Measurements from ENCODE around the gene FAM20C.
"Not testable (repeated sequence)": the region's sequence is repeated elsewhere in the genome, so short reads cannot be mapped to it uniquely, and the experiment has no call there.

FAM20C gene

DNA sequence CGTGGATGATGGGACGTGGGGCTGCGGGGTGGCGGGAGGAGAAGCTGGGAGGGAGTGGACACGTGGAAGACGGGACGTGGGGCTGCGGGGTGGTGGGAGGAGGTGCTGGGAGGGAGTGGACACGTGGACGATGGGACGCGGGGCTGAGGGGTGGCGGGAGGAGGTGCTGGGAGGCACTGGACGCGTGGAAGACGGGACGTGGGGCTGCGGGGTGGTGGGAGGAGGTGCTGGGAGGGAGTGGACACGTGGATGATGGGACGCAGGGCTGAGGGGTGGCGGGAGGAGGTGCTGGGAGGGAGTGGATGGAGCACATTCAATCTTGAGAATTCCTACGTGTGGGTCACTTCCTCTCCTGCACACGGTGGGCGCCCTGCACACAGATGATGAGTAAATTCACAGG is 104.8 kb downstream of the FAM20C start:
- DNase-seq: not testable (repeated sequence)

DNA sequence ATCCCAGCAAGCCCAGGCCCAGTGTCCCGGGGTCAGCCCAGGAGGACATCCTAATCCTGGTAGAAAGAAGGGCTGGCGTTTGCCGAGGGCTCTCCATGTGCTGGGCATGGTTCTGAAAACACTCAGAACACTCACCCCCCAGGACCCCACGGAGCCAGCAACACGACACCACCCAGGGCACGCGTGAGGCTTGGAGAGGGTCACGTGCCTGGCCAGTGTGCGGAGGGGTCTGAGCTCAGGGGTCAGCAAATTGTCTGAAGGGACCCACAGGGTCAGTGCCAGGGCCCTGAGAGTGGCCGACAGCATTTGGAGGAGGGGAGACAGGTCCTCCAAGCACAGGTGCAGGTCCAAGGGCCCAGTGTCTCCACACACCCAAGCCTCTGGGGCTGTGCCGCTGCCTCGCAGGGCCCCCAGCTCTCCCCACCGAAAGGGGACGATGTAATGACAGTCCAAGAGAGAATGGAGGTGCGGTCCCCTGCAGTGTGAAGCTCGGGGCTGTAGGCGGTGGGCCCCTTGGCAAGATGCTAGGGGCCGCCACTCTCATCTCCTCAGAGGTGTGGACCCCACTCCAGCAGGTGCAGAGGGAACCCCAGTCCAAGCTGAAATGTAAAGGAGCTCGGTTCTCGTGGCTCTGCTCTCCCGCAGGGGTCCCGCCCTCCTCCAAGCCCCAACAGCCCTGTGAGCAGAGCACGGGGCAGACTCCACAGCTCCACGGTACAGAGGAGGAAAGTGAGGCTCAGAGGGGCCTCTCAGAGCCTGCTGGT is 105.4 kb downstream of the FAM20C start:
- DNase-seq: no peak

DNA sequence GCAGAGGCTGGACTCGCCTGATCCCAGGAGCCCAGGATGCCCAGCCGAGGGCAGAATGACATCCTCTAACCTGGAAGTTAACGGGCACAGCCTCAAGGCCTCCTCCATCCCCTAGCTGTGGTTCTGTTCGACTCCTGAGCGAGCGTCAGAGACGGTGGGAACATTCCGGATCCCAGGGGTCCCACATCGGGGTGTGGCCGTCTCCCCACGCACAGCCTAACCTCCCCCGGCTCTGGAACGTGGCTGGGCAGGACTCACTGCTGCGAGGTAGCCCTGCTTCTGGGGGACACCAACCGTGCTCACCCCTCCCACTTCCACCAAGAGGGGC is 106.0 kb downstream of the FAM20C start:
- no peak for DNase-seq

DNA sequence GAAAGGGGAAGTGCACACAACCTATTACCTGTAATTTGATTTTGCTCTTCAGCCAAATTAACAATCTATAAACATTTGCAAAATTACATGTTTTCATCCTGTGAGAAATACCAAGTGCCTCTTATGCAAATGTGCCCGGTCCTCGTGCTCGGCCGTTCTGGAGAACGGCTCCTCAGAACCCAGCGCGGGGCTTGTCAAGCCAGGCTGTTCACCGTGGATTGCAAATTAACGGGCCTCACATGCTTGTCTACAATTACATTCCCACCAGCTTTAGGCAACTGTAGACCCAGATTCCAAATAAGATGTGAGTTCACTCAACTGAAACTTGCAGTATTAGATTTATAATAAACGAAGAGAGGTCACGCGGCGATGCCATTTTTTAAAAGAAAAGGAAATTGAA is 106.4 kb downstream of the FAM20C start:
- no peak for DNase-seq

DNA sequence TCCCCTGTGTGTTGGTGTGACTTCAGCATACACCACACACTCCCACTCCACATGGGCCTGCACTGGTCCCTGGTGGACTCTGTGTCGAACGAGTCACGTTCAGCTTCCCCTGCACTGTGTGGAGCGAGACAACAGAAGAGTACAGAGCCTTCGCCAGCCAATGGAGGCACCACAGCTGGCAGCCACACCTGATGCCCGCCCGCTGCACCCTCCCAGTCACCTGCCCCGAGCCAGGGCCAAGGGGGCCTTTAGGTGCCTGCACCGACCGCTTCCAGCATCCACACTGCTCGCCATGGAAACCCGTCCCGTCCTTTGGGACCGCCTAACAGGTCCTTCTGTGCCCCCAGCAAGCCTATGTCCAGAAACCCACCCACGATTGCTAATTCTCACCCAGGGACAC is 106.8 kb downstream of the FAM20C start:
- no peak for DNase-seq

DNA sequence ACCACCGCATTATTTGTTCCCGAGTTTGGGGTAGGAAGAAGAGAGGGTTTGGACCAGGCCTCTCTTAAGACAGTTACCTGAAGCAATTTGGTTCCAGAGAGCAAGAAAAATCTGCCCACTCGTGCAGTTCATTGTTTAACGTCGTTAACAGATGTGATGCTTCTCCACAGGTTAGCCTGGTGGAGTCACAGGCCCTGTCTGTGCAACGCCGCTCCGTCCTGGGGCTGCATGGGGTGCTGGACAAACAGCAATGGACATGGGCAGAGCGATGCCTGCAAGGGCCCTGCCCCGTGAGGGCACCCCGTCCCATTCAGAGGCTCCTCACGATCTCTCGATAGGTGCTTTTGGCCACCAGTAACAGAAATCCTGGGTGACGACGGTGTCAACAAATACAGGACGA is 107.3 kb downstream of the FAM20C start:
- DNase-seq: no peak

DNA sequence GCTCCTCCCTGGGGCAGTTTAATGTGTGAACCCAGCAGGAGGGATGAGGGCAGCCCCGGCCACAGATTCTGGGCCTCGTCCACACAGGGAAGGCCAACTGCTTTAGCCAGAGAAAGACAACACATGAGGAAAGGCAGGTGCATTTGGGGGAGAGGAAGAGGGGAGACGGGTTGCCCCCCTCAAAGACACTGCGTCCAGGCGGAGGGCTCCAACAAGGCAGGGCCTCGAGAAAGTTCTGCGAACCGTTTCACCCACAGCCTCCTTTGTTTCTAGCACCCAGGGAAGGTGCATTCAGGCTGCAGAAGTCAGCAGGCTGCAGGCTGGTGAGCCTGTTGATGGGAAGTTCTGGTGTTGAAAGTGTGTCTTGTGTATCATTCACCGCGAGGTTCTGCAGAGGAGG is 107.7 kb downstream of the FAM20C start:
- no peak for DNase-seq

DNA sequence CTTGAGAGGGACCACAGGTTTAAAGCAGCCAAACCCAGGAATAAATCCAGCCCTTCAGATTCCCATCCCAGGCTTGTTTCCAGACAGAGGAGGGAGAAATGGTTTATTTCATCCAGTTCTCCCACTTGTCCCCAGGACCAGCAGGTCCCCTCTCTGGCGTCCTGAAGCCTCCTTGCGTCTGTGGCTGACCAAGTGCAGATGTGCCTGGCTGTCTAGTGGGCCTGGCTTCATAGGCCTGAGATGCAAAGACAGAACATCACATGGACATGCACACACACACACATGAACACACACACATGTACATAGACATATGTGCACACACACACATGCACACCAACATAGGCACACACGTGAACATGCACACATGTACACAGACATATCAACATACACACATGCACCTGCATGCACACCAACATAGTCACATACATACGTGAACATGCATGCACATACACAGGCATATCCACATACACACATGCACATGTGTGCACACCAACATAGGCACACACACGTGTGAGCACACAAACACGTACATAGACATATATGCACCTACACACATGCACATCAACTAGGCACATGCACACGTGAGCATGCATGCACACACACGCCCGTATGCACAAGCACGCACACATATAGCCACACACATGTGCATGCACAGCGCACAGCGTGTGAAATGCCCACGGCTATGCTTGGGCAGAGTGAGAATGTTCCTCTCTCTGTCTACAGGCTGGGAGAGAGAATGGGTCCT is 108.3 kb downstream of the FAM20C start:
- DNase-seq: no peak

DNA sequence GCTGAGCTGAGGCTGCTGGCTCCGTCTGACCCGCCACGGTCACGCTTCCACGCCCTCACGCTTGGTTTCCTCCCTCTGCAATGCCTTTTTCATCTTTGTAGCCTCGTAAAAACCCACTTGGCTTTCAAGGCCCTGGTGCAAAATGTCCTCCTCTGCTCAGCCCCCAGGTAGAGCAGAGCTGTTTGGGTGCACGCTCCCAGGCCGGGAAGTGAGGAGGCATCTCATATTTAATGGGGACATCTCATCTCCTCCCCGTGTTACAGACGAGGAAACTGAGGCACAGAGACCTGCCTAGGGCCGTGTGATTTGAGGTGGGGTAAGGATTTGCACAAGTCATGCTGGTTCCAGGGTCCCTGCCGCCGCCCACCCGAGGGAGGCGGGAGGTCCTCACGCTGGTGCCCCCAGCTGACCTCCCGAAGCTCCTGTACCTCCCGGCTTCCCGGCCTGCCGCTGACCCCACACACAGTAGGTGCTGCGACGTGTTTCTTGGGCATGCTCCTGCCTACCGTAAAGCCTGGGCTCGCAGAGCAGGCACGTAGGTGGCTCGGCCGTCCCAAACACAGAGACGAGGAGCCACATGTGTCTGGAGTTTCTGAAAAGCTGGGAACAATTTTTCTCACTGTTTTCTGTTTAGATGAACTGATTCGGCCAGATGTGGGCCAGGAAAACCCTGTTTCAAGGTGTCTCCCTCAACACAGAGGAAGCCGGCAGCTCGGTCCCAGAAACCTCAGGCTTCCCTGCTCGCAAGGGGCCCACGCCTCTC is 109.1 kb downstream of the FAM20C start:
- DNase-seq: no peak

DNA sequence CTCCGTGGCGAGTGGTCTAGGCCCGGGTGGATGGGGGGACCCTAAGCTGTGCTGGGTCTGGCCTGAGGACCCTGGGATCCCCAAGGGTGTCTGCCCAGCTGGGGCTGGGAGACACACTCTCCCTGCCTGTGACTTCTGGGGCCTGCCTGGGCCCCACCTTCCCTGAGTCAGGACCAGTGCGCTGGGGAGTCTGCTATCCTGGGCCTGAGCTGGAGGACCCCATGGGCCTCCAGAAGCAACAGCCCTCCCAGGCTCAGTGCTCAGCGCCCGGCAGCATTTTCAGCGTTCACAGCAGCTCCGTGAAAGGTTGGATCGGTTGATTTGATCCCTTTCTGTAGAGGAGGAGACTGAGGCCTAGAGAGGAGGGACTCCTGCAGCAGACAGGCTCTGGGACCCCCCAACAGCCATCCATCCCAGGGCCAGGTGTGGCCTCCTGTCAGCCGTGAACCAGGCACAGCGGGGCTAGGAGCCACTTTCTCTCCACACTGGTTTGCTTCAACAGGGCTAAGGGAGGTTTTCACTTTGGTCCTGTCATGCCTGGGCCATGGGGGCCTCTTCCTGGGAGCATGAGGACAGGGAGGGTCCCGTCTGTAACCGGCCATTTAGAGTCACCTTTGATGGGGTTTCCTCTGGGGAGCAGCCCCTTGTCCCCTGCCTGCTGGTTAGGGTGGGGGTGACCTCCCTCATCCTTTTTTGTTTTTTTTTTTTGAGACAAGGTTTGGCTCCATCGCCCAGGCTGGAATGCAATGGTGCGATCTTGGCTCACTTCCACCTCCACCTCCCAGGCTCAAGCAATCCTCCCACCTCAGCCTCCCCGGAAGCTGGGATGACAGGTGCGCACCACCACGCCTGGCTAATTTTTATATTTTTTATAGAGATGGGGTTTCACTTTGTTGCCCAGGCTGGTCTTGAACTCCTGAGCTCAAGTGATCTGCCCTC is 110.0 kb downstream of the FAM20C start:
- DNase-seq: no peak

DNA sequence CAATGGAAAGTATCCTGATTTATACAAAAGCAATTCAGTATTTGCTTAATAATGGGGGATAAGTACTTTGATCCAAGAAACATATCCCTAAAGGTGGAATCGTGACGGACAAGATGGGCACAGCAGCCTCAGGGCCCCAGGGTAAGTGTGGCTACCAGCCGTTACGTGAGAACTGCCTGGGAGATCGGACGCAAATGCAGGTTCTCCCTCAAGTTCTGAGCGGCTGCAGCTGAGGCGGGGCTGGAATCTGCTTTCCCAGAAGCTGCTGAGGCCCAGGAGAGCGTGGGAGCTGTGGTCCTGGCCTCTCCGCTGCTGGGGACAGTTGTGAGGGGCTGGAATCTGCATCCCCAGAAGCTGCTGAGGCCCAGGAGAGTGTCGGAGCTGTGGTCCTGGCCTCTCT is 111.1 kb downstream of the FAM20C start:
- no peak for DNase-seq

DNA sequence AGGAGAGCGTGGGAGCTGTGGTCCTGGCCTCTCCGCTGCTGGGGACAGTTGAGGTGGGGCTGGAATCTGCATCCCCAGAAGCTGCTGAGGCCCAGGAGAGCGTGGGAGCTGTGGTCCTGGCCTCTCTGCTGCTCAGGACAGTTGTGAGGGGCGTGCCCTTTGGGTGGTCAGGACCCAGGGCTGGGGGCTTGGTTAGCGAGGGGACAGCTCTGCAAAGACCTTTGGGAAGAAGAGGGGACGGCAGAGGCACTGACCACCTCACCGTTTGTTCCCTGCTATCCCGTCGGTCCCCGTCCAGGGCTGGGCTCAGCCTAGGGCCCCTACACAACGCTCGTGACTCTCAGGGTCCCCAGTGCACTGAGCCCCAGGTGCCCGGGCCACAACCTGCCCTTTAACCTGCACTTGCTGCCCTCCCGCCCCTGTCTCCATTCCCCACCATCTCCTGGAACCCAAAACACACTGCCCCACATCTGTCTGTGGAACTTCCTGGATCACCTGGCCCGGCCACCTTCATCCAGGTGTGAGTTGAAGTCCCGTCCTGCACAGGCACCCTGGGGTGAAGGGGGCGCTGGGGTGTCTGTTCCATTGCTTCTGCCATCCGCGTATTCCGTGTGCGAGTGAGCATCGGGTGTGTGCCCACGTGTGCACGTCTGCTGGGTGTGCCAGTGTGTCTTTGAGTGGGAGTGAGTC is 111.7 kb downstream of the FAM20C start:
- DNase-seq: no peak

DNA sequence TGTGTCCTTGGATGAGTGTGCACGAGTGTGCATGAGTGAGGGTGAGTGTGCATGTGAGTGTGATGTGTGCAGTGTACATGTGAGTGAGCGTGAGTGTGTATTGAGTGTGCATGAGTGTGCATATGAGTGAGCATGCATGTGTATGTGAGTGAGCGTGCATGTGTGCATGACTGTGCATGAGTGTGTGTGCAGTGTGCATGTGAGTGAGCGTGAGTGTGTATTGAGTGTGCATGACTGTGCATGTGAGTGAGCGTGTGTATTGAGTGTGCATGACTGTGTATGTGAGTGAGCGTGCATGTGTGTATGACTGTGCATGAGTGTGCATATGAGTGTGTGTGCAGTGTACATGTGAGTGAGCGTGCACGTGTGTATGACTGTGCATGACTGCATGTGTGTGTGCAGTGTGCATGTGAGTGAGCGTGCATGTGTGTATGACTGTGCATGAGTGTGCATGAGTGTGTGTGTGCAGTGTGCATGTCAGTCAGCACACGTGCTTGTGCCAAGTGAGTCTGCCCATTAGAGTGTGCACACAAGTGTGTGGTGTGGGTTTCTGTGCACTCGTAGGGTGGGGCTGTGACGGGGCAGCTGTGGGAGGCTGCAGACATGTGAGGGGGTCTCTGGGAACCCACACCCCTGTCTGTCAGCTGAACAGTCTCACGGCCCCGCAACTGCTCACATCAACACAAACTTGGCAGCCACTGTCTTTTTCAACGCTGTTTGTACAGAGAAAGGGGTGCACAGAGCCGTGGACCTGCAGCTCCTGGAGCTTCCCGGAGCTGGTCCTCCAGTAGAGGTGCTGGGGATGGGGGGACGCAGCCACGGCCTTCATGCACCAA is 112.4 kb downstream of the FAM20C start:
- DNase-seq: no peak

DNA sequence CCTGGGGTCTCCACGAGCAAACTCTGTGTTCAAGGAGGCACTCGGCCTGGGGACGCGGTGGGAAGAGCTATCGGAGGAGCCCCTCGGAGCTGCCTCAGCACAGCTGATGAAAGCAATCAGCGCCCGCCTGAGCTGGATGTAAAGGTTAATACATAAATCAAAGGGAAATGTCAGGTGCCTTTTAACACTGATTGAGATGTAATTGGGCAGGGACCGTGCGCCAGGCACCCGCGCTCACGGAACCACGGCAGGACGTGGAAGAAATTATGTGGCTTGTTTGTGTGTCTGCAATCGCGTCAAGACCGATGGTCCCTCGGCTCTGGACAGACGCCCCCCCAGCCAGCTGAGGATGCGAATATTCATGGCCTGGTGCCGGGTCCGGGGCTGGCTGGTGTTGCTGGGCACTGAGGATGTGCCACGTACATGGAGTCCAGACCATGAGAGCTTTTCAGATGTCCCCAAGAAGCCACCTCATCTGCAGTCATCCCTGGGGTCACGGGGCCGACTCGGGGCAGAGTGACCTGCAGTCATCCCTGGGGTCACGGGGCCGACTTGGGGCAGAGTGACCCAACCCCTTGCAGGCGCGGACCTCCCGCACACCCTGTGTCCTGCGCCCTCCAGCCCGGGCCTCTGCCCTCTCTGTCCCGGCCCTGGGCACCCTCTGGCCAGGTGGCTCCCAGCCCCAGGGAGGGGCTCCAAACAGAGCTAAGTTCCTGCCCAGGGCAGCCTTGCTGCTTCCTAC is 113.2 kb downstream of the FAM20C start:
- no peak for DNase-seq

DNA sequence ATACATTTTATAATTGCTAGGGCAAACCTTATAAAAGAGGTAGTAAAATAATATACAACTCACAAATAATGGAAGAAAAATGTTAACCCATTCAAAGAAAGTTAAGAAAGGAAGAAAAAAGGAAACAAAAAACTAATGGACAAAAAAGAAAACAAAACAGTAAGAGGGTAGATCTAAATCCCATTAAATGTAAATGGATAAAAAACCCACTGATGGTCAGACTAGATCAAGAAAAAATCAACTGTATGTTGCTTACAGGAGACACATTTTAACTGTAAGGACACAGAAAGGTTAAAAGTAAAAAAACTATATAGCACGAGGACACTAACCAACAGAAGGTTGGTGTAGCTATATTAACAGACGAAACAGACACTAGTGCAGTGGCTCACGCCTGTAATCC is 115.6 kb downstream of the FAM20C start:
- no peak for DNase-seq

DNA sequence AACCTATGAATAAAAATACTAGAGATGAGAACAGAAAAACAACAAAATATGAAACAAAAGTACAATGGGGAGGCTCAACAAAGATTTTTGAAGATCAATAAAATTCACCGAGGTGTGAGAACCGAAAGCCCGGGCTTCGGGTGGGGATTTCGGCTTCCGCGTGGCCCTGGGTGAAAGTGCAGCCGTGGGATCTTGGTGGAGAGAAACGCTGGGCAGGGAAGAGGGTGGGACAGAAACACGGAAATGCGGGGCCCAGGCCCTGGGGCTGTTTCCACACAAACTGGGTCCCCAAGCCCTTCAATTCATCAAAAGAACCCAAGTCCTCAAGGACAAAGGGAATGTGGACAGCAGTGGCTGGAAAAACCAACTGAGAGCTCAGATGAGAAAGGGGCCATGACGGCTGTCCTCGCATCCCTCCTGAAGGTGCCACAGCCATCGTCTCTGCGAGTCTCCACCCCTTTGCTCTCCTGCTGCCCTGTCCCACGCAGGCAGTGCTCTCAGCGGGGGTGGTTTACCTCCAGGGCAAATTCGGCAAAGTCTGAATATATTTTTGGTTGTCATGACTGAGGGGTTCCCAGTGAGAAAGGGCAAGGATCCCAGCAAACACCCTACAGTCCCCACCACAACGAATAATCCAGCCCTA is 117.3 kb downstream of the FAM20C start:
- no peak for DNase-seq

Data from central memory CD4-positive, alpha-beta T cell (primary cell).